ENCODE data around the gene GPR82. TPM values are rescaled to one million over a fixed set of nuclear protein-coding genes. Genes with fewer than 3 reads are reported as not detected.

Gene GPR82
- total and polyA plus RNA-seq, 2 donors (not counting 1 experiment from before 2014, with no cell fraction given): not detected

DNA sequence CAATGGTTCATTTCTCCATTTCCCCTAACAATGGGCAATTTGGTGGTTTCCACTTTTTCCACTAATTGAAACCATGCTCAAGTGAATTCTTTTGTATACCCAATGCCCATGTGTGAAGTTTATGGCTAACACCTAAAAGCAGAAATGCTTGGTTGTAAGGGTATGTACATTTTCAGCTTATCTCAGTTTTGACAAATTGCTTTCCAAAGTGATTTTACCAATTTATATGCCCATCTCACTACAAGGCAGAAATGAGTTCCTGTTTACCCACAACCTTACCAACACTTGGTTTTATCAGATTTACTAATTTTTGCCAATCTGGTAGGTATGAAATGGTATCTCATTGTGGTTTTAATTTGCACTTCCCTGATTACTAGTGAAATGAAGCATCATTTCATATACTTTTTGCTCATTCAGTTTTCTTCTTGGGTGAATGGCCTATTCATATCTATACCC is 20.4 kb upstream of the GPR82 start:
- Mint-ChIP-seq H3K9me3 (ENCODE audit: insufficient read depth) (no peaks in the 10 kb centered on the region), H3K27ac (no peak overlapping the region), H3K4me1 (peaks cover 42% of the 10 kb centered on the region), H3K4me3 (no peak overlapping the region), H3K27me3 (no peaks in the 10 kb centered on the region)
- TF ChIP-seq, protein P1, sequence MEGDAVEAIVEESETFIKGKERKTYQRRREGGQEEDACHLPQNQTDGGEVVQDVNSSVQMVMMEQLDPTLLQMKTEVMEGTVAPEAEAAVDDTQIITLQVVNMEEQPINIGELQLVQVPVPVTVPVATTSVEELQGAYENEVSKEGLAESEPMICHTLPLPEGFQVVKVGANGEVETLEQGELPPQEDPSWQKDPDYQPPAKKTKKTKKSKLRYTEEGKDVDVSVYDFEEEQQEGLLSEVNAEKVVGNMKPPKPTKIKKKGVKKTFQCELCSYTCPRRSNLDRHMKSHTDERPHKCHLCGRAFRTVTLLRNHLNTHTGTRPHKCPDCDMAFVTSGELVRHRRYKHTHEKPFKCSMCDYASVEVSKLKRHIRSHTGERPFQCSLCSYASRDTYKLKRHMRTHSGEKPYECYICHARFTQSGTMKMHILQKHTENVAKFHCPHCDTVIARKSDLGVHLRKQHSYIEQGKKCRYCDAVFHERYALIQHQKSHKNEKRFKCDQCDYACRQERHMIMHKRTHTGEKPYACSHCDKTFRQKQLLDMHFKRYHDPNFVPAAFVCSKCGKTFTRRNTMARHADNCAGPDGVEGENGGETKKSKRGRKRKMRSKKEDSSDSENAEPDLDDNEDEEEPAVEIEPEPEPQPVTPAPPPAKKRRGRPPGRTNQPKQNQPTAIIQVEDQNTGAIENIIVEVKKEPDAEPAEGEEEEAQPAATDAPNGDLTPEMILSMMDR (IDR thresholded peaks at IDR 0.05): no peak
- TF ChIP-seq EZH2 (IDR thresholded peaks at IDR 0.05; ENCODE audit: borderline replicate concordance, insufficient read depth, low read depth, low read length, poor library complexity, severe bottlenecking): no peak
- Histone ChIP-seq H3K4me1 (ENCODE audit: control insufficient read depth in 2 of 2, insufficient read depth in 2 of 2, low read length in 2 of 2) (peaks cover 39 to 48% of the 10 kb centered on the region in 2 donors), H3K4me2 (replicated peaks; ENCODE audit: low read depth, low read length, poor library complexity, severe bottlenecking) (no peak overlapping the region), H3K27me3 (replicated peaks in 1 of 4; ENCODE audit: control extremely low read depth in 1 of 4, control insufficient read depth in 3 of 4, insufficient read depth in 4 of 4, low read length in 3 of 4) (no peaks in the 10 kb centered on the region), H2AFZ (ENCODE audit: insufficient read depth, low read depth, low read length, poor library complexity, severe bottlenecking) (no peak overlapping the region), H3K9me3 (ENCODE audit: control extremely low read depth in 1 of 3, control insufficient read depth in 2 of 3, insufficient read depth in 1 of 3, low read length in 2 of 3) (no peaks in the 10 kb centered on the region), H4K20me1 (ENCODE audit: control insufficient read depth, insufficient read depth, low read length, poor library complexity, severe bottlenecking) (no peaks in the 10 kb centered on the region), H3K4me3 (ENCODE audit: control extremely low read depth in 1 of 5, extremely low read depth in 1 of 5, insufficient read depth in 1 of 5, low read depth in 2 of 5, low read length in 4 of 5) (no peak overlapping the region), H3K27ac (ENCODE audit: low read length in 2 of 2) (no peak overlapping the region), H3K36me3 (replicated peaks in 1 of 2; ENCODE audit: control extremely low read depth in 1 of 2, control insufficient read depth in 1 of 2, extremely low read depth in 1 of 2, insufficient read depth in 2 of 2, low read length in 1 of 2) (no peaks in the 10 kb centered on the region), H3K79me2 (ENCODE audit: control insufficient read depth, insufficient read depth, low read length) (no peaks in the 10 kb centered on the region), H3K9ac (ENCODE audit: low read length) (no peak overlapping the region)
- ChIA-PET POLR2A (no interaction called here), CTCF (no interaction called here)
- no peak for DNase-seq
- intact Hi-C loops (cut with micrococcal nuclease): no loop called here
- no peak for ATAC-seq (ENCODE audit: low read depth)

DNA sequence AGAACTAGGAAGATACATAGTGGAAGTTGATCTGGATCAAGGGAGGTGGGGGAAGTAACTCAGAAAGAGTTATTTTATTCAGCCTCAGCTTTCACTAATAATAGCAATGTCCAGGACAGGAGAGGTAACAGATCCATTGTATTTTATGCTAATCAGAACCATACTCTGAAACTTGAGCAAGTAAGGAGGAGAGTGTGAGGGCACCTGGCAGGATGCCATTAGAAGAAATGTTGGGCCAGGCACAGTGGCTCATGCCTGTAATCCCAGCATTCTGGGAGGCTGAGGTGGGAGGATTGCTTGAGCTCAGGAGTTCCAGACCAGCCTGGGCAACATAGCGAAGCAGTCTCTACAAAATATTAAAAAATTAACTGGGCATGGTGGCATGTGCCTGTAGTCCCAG is 18.9 kb upstream of the GPR82 start:
- Histone ChIP-seq H3K9me3 (ENCODE audit: control extremely low read depth in 1 of 3, control insufficient read depth in 2 of 3, insufficient read depth in 1 of 3, low read length in 2 of 3) (no peaks in the 10 kb centered on the region), H3K79me2 (ENCODE audit: control insufficient read depth, insufficient read depth, low read length) (no peaks in the 10 kb centered on the region), H2AFZ (ENCODE audit: insufficient read depth, low read depth, low read length, poor library complexity, severe bottlenecking) (no peak overlapping the region), H3K27me3 (replicated peaks in 1 of 4; ENCODE audit: control extremely low read depth in 1 of 4, control insufficient read depth in 3 of 4, insufficient read depth in 4 of 4, low read length in 3 of 4) (no peaks in the 10 kb centered on the region), H4K20me1 (ENCODE audit: control insufficient read depth, insufficient read depth, low read length, poor library complexity, severe bottlenecking) (no peaks in the 10 kb centered on the region), H3K27ac (ENCODE audit: low read length in 2 of 2) (peak overlapping the region in 1 of 2 donors; percentile 55), H3K4me1 (ENCODE audit: control insufficient read depth in 2 of 2, insufficient read depth in 2 of 2, low read length in 2 of 2) (peaks cover 43 to 48% of the 10 kb centered on the region in 2 donors), H3K9ac (ENCODE audit: low read length) (no peak overlapping the region), H3K4me3 (ENCODE audit: control extremely low read depth in 1 of 5, extremely low read depth in 1 of 5, insufficient read depth in 1 of 5, low read depth in 2 of 5, low read length in 4 of 5) (no peak overlapping the region), H3K36me3 (replicated peaks in 1 of 2; ENCODE audit: control extremely low read depth in 1 of 2, control insufficient read depth in 1 of 2, extremely low read depth in 1 of 2, insufficient read depth in 2 of 2, low read length in 1 of 2) (no peaks in the 10 kb centered on the region), H3K4me2 (replicated peaks; ENCODE audit: low read depth, low read length, poor library complexity, severe bottlenecking) (no peak overlapping the region)
- no peaks in the 10 kb centered on the region for H3K27me3 Mint-ChIP-seq
- peak overlapping the region; percentile 46 for H3K4me3 Mint-ChIP-seq
- intact Hi-C loops (cut with micrococcal nuclease): no loop called here
- POLR2A ChIA-PET: no interaction called here
- H3K4me1 Mint-ChIP-seq: peaks cover 49% of the 10 kb centered on the region
- TF ChIP-seq EZH2 (IDR thresholded peaks at IDR 0.05; ENCODE audit: borderline replicate concordance, insufficient read depth, low read depth, low read length, poor library complexity, severe bottlenecking): no peak
- TF ChIP-seq, protein P1 (IDR thresholded peaks at IDR 0.05): no peak
- H3K9me3 Mint-ChIP-seq (ENCODE audit: insufficient read depth): no peaks in the 10 kb centered on the region
- no peak for ATAC-seq (ENCODE audit: low read depth)
- DNase-seq: no peak
- CTCF ChIA-PET: interaction anchor here (3.8 kb wide), 1 partner anchor 55 kb away, joined by 15 read pairs; no protein-coding TSS in a partner anchor
- peak overlapping the region; percentile 63 for H3K27ac Mint-ChIP-seq
- WGBS (ENCODE audit: insufficient coverage): no CpG with 5 or more reads among the region's 1 CpG

Measured in B cell (primary cell).